CD4-positive, alpha-beta T cell treated with Interleukin-1 beta for 1 hour (primary cell): ENCODE results near the gene RABL2B.

Experiments
- DNase-seq, 2 donors: peaks; one replicate each; pipeline ENCODE4 v3.0.0-alpha.2; 2020 to 2022

The RABL2B gene

GRCh38 chr22:50722048-50722701 is 61.3 kb downstream of the RABL2B start:
- DNase-seq = no peak

GRCh38 chr22:50721257-50721844 is 62.1 kb downstream of the RABL2B start:
- DNase-seq = no peak

DNA sequence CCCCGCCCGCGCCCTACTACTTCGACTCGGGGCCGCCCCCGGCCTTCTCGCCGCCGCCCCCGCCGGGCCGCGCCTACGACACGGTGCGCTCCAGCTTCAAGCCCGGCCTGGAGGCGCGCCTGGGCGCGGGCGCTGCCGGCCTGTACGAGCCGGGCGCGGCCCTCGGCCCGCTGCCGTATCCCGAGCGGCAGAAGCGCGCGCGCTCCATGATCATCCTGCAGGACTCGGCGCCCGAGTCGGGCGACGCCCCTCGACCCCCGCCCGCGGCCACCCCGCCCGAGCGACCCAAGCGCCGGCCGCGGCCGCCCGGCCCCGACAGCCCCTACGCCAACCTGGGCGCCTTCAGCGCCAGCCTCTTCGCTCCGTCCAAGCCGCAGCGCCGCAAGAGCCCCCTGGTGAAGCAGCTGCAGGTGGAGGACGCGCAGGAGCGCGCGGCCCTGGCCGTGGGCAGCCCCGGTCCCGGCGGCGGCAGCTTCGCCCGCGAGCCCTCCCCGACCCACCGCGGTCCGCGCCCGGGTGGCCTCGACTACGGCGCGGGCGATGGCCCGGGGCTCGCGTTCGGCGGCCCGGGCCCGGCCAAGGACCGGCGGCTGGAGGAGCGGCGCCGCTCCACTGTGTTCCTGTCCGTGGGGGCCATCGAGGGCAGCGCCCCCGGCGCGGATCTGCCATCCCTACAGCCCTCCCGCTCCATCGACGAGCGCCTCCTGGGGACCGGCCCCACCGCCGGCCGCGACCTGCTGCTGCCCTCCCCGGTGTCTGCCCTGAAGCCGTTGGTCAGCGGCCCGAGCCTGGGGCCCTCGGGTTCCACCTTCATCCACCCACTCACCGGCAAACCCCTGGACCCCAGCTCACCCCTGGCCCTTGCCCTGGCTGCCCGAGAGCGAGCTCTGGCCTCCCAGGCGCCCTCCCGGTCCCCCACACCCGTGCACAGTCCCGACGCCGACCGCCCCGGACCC is 62.9 kb downstream of the RABL2B start:
- no peak for DNase-seq

GRCh38 chr22:50719814-50720300 is 63.6 kb downstream of the RABL2B start:
- no peak for DNase-seq

- DNase-seq = no peak
Observed at GRCh38 chr22:50718352-50718709, 65.1 kb downstream of the RABL2B start.

DNA sequence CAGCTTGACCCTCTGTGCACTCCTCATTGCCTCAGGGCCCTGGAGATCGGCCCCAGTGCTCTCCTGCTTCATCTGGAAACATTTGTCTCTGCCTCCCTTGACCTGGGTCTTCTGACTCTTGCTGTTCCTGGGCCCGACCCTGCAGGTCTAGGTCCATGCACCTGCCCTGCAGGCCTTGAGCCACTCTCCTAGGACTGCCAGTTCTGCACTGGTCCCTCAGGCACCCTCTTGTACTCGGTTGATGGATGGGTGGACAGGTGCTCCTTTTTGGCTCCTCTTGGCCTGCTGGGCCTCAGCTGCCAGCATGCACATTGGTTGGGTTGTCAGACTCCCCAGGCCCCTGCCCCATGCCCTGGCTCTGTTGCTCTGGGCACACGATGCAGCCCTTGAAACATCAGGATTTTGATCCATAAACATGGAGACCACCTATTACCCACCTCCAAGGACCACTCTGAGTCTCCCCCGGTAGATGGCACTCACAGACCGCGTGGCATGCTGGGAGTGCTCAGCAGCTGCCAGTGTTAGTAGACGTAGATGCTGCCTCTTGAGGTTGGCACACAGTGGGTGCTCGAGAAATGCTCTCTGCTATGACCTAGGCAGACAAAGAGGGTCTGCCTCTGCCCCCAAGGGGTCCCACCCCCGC is 65.6 kb downstream of the RABL2B start:
- DNase-seq = no peak
